Measurements from ENCODE around the gene CNOT9.

CNOT9 gene

DNA sequence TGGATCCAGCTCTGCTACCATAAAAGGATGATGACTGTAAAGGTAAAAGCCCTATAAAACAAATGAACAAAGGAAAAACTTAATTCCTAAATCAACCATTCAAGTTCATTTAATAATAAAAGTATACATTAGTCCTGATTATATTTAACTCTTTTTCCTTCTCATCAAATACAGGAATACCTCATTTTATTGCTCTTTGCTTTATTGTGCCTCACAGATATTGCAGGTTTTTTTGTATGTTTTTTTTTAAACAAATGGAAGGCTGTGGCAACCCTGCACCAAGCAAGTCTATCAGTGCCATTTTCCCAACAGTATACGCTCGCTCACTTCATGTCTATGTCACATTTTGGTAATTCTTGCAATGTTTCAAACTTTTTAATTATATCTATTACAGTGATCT is 38.6 kb upstream of the CNOT9 start:
- no peak for TF ChIP-seq EZH2 (IDR thresholded peaks at IDR 0.05; ENCODE audit: borderline replicate concordance, low read depth, low read length, severe bottlenecking)
- TF ChIP-seq, protein P1, sequence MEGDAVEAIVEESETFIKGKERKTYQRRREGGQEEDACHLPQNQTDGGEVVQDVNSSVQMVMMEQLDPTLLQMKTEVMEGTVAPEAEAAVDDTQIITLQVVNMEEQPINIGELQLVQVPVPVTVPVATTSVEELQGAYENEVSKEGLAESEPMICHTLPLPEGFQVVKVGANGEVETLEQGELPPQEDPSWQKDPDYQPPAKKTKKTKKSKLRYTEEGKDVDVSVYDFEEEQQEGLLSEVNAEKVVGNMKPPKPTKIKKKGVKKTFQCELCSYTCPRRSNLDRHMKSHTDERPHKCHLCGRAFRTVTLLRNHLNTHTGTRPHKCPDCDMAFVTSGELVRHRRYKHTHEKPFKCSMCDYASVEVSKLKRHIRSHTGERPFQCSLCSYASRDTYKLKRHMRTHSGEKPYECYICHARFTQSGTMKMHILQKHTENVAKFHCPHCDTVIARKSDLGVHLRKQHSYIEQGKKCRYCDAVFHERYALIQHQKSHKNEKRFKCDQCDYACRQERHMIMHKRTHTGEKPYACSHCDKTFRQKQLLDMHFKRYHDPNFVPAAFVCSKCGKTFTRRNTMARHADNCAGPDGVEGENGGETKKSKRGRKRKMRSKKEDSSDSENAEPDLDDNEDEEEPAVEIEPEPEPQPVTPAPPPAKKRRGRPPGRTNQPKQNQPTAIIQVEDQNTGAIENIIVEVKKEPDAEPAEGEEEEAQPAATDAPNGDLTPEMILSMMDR (IDR thresholded peaks at IDR 0.05; ENCODE audit: borderline replicate concordance, extremely low read depth, low read length, poor library complexity, severe bottlenecking), result no peak
- Histone ChIP-seq H3K9me3 (ENCODE audit: insufficient read depth, low read length, severe bottlenecking) (peaks cover 7% of the 10 kb centered on the region), H4K20me1 (ENCODE audit: insufficient read depth, low read length) (no peaks in the 10 kb centered on the region), H2AFZ (ENCODE audit: low read depth, low read length) (no peak overlapping the region), H3K4me3 (ENCODE audit: low read depth in 1 of 2, low read length in 2 of 2) (no peak overlapping the region), H3K4me2 (ENCODE audit: insufficient read depth, low read length) (no peak overlapping the region), H3K4me1 (ENCODE audit: insufficient read depth, low read length) (no peaks in the 10 kb centered on the region), H3K79me2 (ENCODE audit: insufficient read depth, low read length) (no peaks in the 10 kb centered on the region), H3K27ac (ENCODE audit: low read length) (no peak overlapping the region), H3K36me3 (ENCODE audit: insufficient read depth, low read length) (peaks cover 96% of the 10 kb centered on the region), H3K9ac (ENCODE audit: low read depth, low read length) (no peak overlapping the region), H3K27me3 (ENCODE audit: insufficient read depth, low read length, poor library complexity) (no peaks in the 10 kb centered on the region)
- no peak for DNase-seq
- no peak for ATAC-seq (ENCODE audit: insufficient read depth, low read depth)

DNA sequence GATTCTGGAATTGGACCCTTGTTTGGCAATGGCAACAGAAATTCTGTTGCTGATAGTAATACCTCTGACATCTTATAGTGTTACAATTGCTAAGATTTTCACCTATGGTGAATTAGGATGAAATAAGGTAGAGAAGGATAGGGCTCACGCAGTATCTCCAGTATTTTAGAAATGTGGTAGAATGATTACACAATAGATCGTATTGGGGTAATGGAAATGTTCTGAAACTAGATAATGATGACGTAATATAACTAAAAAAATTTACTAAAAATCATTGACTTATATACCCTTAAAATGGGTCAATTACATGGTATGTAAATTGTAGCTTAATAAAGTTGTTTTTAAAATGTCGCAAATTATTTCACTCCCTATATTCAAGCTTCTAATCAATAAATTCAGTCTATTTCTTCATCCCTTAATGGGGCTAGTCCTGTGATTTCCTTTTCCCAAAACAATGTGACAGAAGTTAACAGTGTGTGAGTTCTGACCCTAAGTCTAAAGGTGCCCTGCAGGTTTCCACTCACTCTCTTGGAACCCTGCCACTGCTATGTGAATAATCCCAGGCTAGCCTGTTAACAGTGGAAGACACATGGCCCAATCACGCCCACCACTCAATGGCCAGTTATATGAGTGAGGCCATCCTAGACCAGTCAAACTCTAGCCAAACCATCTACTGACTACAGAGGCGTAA is 31.7 kb upstream of the CNOT9 start:
- Histone ChIP-seq H3K4me2 (ENCODE audit: insufficient read depth, low read length) (no peak overlapping the region), H2AFZ (ENCODE audit: low read depth, low read length) (no peak overlapping the region), H3K9ac (ENCODE audit: low read depth, low read length) (no peak overlapping the region), H3K27ac (ENCODE audit: low read length) (no peak overlapping the region), H3K4me3 (ENCODE audit: low read depth in 1 of 2, low read length in 2 of 2) (no peak overlapping the region), H4K20me1 (ENCODE audit: insufficient read depth, low read length) (peaks cover 10% of the 10 kb centered on the region; the same call in 1 of the 2 replicates), H3K27me3 (ENCODE audit: insufficient read depth, low read length, poor library complexity) (no peaks in the 10 kb centered on the region), H3K36me3 (ENCODE audit: insufficient read depth, low read length) (peaks cover 89% of the 10 kb centered on the region), H3K4me1 (ENCODE audit: insufficient read depth, low read length) (no peaks in the 10 kb centered on the region), H3K79me2 (ENCODE audit: insufficient read depth, low read length) (peaks cover 14% of the 10 kb centered on the region; the same call in 1 of the 2 replicates), H3K9me3 (ENCODE audit: insufficient read depth, low read length, severe bottlenecking) (no peaks in the 10 kb centered on the region)
- DNase-seq (no peak), ATAC-seq (ENCODE audit: insufficient read depth, low read depth) (no peak)
- TF ChIP-seq, protein P1 (IDR thresholded peaks at IDR 0.05; ENCODE audit: borderline replicate concordance, extremely low read depth, low read length, poor library complexity, severe bottlenecking), result no peak
- TF ChIP-seq EZH2 (IDR thresholded peaks at IDR 0.05; ENCODE audit: borderline replicate concordance, low read depth, low read length, severe bottlenecking), result no peak

- Histone ChIP-seq H4K20me1 (ENCODE audit: insufficient read depth, low read length) (peaks cover 10% of the 10 kb centered on the region; the same call in 1 of the 2 replicates), H3K4me2 (ENCODE audit: insufficient read depth, low read length) (no peak overlapping the region), H3K27ac (ENCODE audit: low read length) (no peak overlapping the region), H3K4me3 (ENCODE audit: low read depth in 1 of 2, low read length in 2 of 2) (no peak overlapping the region), H3K9me3 (ENCODE audit: insufficient read depth, low read length, severe bottlenecking) (no peaks in the 10 kb centered on the region), H3K79me2 (ENCODE audit: insufficient read depth, low read length) (peaks cover 15% of the 10 kb centered on the region; the same call in 1 of the 2 replicates), H3K36me3 (ENCODE audit: insufficient read depth, low read length) (peaks cover 84% of the 10 kb centered on the region), H3K4me1 (ENCODE audit: insufficient read depth, low read length) (no peaks in the 10 kb centered on the region), H2AFZ (ENCODE audit: low read depth, low read length) (no peak overlapping the region), H3K9ac (ENCODE audit: low read depth, low read length) (no peak overlapping the region), H3K27me3 (ENCODE audit: insufficient read depth, low read length, poor library complexity) (no peaks in the 10 kb centered on the region)
- DNase-seq (no peak), ATAC-seq (ENCODE audit: insufficient read depth, low read depth) (no peak)
- TF ChIP-seq, protein P1 (IDR thresholded peaks at IDR 0.05; ENCODE audit: borderline replicate concordance, extremely low read depth, low read length, poor library complexity, severe bottlenecking), result no peak
- no peak for TF ChIP-seq EZH2 (IDR thresholded peaks at IDR 0.05; ENCODE audit: borderline replicate concordance, low read depth, low read length, severe bottlenecking)
Observed at GRCh38 chr2:218540015-218540414, 28.6 kb upstream of the CNOT9 start.

Data from DND-41 (cell line).